MM.1S (cell line): ENCODE results near the gene ROR2.

Experiments used
- EZH2 ChIP-seq: fragments of 300-600 bp; sonication (generic); optimal IDR thresholded peaks from 2 replicates; pipeline ENCODE3; 2017; ENCODE audit warnings: low read depth, mild to moderate bottlenecking, antibody characterized with exemption, low read length, mixed read lengths
- EZH2phosphoT487 ChIP-seq: fragments of 300-600 bp; sonication (generic); IDR thresholded peaks from 2 replicates; pipeline ENCODE4 v1.6.1; 2018; ENCODE audit warnings: antibody characterized with exemption, low read length
- TF ChIP-seq, protein P1 (sequence below): fragments of 300-600 bp; sonication (generic); IDR thresholded peaks from 2 replicates; pipeline ENCODE4 v1.5.1; 2016; ENCODE audit warnings: antibody characterized with exemption, low read length, mixed read lengths

DNA sequence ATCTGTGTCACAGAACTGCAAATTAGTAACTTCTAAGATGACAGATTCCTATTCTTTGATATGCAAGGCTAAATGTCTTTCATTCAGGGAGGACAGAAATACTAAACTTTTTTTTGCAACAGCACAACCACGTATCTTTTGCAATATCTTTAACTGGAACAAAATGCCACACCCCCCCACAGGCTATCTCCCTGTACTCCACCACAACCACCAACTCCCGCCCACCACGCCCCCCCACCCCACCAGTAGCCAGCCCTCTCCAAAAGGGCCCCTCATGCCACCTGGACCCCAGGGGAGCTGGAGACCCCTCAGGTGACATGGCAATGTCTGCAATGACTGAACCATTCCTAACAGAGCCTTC lies 131.8 kb downstream of the ROR2 start:
- TF ChIP-seq, protein P1, sequence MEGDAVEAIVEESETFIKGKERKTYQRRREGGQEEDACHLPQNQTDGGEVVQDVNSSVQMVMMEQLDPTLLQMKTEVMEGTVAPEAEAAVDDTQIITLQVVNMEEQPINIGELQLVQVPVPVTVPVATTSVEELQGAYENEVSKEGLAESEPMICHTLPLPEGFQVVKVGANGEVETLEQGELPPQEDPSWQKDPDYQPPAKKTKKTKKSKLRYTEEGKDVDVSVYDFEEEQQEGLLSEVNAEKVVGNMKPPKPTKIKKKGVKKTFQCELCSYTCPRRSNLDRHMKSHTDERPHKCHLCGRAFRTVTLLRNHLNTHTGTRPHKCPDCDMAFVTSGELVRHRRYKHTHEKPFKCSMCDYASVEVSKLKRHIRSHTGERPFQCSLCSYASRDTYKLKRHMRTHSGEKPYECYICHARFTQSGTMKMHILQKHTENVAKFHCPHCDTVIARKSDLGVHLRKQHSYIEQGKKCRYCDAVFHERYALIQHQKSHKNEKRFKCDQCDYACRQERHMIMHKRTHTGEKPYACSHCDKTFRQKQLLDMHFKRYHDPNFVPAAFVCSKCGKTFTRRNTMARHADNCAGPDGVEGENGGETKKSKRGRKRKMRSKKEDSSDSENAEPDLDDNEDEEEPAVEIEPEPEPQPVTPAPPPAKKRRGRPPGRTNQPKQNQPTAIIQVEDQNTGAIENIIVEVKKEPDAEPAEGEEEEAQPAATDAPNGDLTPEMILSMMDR = no peak
- TF ChIP-seq EZH2phosphoT487 = no peak
- TF ChIP-seq EZH2 = no peak
